ENCODE measurements around the gene HTT. TPM values are rescaled to one million over a fixed set of nuclear protein-coding genes. Genes with fewer than 3 reads are reported as not detected.

The HTT gene
- total RNA-seq, 1 donor from 2014 or later = 43.9 TPM

- DNase-seq = no peak
Observed at GRCh38 chr4:3223956-3224748, 149.7 kb downstream of the HTT start.

- DNase-seq = no peak
Observed at GRCh38 chr4:3225071-3225850, 150.8 kb downstream of the HTT start.

DNA sequence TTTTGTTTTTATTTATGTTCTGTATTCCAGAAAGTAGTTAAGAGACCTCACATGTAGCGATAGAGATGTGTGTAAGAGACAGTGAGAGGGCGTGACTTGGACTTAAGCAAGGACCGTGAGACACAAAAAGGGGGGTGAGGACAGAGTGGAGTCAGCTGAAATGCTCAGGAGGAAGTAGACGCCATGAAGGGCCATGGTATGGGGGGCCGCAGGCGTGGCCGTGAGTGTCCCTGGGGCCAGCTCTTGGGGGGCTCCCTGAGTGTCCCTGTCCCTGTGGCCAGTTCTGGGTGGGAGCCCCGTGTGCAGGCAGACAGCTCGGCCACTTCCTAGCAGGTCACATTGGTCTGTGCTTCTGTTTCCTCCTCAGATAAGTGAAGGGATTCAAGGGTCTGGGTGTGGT lies 151.5 kb downstream of the HTT start:
- no peak for DNase-seq

- DNase-seq = no peak
Observed at GRCh38 chr4:3226467-3226866, 152.0 kb downstream of the HTT start.

DNA sequence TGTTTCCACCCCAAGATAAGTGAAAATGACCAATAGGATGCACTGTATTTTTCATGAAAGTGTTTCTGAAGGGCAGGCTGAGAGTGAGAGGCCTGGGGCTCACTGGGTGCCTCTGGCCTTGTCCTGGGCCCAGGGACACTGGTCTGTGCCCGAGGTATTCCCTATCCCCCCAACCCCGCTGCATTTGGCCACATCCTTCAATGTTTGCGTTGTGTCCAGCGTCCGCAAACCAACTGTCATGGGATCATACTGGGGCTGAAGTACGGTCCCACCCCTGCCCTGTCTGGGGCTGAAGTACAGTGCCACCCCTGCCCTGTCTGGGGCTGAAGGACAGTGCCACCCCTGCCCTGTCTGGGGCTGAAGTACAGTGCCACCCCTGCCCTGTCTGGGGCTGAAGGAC lies 152.5 kb downstream of the HTT start:
- no peak for DNase-seq

- DNase-seq = no peak
Observed at GRCh38 chr4:3227878-3228675, 153.6 kb downstream of the HTT start.

DNA sequence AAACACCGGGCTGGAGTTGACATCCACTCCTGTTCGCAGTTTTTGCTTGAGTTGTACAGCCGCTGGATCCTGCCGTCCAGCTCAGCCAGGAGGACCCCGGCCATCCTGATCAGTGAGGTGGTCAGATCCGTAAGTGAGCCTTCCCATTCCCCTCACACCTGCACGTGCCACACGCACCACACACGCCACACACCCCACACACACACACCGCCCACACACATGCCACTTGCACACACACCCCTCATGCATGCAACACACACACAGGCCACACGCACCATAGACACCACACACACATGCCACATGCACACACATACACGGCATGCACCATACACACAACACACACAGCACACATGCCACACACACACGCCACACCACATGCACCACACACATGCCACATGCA lies 154.4 kb downstream of the HTT start:
- DNase-seq = no peak

DNA sequence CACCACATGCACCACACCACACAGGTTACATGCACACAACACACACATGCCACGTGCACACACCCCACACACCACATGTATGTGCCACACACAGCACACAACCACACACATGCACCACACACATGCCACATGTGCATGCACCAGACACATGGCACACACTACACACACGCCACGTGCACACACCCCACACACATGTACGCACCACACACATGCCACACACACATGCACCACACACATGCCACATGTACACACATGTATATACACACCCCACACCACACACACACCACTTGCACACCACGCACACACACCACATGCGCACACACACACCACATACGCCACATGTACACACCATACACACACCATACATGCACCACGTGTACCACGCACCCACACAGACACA lies 154.8 kb downstream of the HTT start:
- no peak for DNase-seq

GRCh38 chr4:3229964-3230363 lies 155.5 kb downstream of the HTT start:
- no peak for DNase-seq

GRCh38 chr4:3231471-3231870 lies 157.0 kb downstream of the HTT start:
- DNase-seq = no peak

DNA sequence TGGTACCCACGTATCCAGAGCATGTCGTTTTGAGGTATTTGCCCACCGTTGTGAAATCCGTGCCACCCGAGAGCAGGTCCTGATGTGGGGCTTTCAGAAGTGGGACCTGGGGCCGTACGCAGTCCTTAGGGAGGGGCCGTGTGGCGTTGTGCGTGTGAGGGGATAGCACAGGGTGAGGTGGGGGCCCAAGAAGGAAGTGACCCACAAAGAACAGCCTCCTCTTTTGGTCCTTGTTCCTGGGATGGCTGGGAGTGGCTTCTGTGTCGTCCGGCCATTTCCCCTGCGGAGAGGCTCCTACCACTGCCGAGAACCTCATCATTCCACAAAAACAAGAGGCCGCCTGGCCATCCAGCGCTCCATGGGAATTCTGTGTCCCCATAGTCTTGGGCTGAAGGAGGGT lies 157.5 kb downstream of the HTT start:
- DNase-seq = no peak

GRCh38 chr4:3232871-3233271 lies 158.4 kb downstream of the HTT start:
- no peak for DNase-seq

DNA sequence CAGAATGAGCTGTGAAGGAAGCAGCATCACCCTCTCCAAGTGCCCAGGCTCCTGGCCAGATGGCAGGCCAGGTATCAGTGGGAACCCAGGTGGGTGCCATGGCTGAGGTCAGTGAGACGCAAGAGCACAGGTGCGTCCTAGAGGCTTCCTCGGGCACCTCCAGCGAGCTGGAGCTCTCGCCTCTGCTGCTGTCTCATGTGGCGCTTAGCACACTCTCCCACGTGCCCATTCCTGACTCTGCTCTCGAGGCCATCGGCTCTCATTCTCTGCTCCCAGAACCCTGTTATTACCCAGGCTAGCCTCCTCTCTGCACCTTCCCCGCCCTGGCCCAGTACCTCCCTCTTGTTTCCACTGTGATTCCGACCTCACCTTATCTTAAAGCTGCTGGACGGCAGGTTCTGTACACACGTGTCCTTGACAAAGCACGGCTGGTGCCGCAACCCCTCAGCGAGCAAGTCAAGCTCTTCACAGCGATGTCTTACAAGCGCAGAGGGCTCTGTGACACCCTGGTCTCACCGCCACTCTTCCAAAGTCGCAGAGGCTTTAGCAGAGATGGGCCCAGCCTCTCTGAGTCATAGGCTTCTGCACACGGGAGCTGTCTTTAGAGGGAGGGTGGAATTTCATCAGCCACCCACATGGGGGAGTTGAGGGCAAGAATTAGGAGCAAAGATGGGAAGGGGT lies 159.1 kb downstream of the HTT start:
- no peak for DNase-seq

- no peak for DNase-seq
Observed at GRCh38 chr4:3234171-3235029, 159.9 kb downstream of the HTT start.

- no peak for DNase-seq
Observed at GRCh38 chr4:3235030-3235345, 160.5 kb downstream of the HTT start.

GRCh38 chr4:3235581-3235980 lies 161.1 kb downstream of the HTT start:
- DNase-seq = no peak

GRCh38 chr4:3236326-3236878 lies 161.9 kb downstream of the HTT start:
- no peak for DNase-seq

GRCh38 chr4:3237266-3237665 lies 162.8 kb downstream of the HTT start:
- no peak for DNase-seq

DNA sequence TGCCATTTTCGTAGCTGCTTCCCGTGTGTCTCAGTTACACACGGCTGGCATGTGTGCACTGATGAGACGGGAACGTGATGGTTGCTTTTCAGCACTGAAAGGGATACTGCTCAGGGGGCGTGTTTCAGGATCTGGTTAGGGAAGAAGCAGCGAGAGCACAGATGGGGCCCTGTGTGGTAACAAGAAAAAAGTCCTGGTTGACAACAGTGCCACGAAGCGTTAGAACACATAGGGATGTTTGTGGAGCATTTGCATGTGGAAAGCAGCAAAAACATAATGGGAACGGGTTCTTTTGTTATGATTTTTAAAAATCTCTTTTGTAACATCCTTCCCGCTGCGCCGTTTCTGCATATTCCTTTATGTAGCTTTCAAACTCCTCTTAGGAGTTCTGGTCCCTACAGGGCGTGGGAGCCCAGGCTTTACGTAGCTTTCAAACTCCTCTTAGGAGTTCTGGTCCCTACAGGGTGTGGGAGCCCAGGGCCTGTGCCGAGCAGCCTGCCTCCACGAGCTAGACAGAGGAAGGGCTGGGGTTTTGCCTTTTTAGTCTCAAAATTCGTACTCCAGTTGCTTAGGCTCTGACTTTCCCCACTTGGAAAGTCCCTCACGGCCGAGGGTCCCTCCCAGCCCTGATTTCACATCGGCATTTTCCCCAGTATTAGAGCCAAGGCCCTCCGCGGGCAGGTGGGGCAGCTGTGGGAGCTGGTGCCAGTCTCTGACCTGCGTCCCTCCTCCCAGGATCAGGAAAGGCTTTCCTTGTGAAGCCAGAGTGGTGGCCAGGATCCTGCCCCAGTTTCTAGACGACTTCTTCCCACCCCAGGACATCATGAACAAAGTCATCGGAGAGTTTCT lies 163.5 kb downstream of the HTT start:
- DNase-seq = no peak

- no peak for DNase-seq
Observed at GRCh38 chr4:3238721-3239120, 164.2 kb downstream of the HTT start.

DNA sequence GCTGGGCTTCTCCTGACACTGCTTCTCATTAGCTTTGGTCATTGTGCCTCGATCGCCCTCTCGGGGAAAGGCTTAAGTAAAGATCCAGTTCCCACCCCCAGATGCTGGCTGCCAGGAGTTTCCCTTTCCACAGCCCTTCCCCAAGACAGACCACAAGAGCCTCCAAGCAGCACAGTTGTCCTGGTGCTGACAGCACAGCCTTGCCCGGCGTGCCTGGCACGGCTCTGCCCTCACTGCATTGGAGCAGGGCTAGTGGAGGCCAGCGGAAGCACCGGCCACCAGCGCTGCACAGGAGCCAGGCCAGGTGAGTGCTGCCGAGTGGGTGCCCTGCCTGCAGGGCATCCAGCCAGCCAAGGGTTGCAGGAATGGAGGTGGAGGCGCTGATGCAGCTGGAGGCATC lies 164.8 kb downstream of the HTT start:
- DNase-seq = no peak
